H1 (cell line): ENCODE results near the gene GDPD2. TPM values are rescaled to one million over a fixed set of nuclear protein-coding genes. Genes with fewer than 3 reads are reported as not detected.

Experiments
- CREB1 ChIP-seq: IDR thresholded peaks from 2 replicates; pipeline ENCODE4 v1.6.1; 2012; ENCODE audit warnings: inconsistent platforms
- EGR1 ChIP-seq: IDR thresholded peaks from 2 replicates; pipeline ENCODE4 v1.6.1; 2011; ENCODE audit warnings: low read depth, low read length, borderline replicate concordance
- NANOG ChIP-seq: IDR thresholded peaks from 2 replicates; pipeline ENCODE4 v1.6.1; 2011; ENCODE audit warnings: low read length, low read depth, mild to moderate bottlenecking, inconsistent platforms; ENCODE audit not compliant: insufficient read depth, poor library complexity, severe bottlenecking
- SUZ12 ChIP-seq: fragments of 200-600 bp; sonication (generic); IDR thresholded peaks from 2 replicates; pipeline ENCODE4 v1.6.1; 2012; ENCODE audit warnings: mild to moderate bottlenecking, inconsistent platforms, low read length, moderate library complexity, mixed read lengths
- polyA plus RNA-seq, 7 experiments: library from polyadenylated mRNA; depleted of rRNA in 3 of 7; stranded (reverse) in 5 of 7; unstranded in 2 of 7; fragments of >200 nt in 5 of 7; fragments of 200-250 nt in 2 of 7; gene quantifications; 1 replicate in 5 of 7; 2 replicates in 1 of 7; 4 replicates in 1 of 7; pipeline versions ENCODE4 v1.2.1 to v1.2.3, GENCODE V29; 2011 to 2013; ENCODE audit warnings: missing spikeins in 2 of 7, mixed read lengths in 2 of 7
- total RNA-seq: library from RNA; stranded (reverse); fragmentation: NEBNext Ultra II Directional; extraction: Animal tissue kit (Norgen Biotek cat#: 25700); gene quantifications from 2 replicates; pipeline ENCODE4 v1.2.1, GENCODE V29; 2021
- TF ChIP-seq, protein P1 (sequence below): fragments of 300-600 bp; sonication (generic); IDR thresholded peaks from 2 replicates; pipeline ENCODE4 v1.7.1; 2012; ENCODE audit warnings: low read length, moderate library complexity, mild to moderate bottlenecking, inconsistent platforms; ENCODE audit not compliant: insufficient replicate concordance

The GDPD2 gene
- total and polyA plus RNA-seq, 2 of the 8 experiments (the other 6 are each of a cell fraction or from before 2014, with no cell fraction given), result 25.6 to 68.3 TPM

- TF ChIP-seq, protein P1, sequence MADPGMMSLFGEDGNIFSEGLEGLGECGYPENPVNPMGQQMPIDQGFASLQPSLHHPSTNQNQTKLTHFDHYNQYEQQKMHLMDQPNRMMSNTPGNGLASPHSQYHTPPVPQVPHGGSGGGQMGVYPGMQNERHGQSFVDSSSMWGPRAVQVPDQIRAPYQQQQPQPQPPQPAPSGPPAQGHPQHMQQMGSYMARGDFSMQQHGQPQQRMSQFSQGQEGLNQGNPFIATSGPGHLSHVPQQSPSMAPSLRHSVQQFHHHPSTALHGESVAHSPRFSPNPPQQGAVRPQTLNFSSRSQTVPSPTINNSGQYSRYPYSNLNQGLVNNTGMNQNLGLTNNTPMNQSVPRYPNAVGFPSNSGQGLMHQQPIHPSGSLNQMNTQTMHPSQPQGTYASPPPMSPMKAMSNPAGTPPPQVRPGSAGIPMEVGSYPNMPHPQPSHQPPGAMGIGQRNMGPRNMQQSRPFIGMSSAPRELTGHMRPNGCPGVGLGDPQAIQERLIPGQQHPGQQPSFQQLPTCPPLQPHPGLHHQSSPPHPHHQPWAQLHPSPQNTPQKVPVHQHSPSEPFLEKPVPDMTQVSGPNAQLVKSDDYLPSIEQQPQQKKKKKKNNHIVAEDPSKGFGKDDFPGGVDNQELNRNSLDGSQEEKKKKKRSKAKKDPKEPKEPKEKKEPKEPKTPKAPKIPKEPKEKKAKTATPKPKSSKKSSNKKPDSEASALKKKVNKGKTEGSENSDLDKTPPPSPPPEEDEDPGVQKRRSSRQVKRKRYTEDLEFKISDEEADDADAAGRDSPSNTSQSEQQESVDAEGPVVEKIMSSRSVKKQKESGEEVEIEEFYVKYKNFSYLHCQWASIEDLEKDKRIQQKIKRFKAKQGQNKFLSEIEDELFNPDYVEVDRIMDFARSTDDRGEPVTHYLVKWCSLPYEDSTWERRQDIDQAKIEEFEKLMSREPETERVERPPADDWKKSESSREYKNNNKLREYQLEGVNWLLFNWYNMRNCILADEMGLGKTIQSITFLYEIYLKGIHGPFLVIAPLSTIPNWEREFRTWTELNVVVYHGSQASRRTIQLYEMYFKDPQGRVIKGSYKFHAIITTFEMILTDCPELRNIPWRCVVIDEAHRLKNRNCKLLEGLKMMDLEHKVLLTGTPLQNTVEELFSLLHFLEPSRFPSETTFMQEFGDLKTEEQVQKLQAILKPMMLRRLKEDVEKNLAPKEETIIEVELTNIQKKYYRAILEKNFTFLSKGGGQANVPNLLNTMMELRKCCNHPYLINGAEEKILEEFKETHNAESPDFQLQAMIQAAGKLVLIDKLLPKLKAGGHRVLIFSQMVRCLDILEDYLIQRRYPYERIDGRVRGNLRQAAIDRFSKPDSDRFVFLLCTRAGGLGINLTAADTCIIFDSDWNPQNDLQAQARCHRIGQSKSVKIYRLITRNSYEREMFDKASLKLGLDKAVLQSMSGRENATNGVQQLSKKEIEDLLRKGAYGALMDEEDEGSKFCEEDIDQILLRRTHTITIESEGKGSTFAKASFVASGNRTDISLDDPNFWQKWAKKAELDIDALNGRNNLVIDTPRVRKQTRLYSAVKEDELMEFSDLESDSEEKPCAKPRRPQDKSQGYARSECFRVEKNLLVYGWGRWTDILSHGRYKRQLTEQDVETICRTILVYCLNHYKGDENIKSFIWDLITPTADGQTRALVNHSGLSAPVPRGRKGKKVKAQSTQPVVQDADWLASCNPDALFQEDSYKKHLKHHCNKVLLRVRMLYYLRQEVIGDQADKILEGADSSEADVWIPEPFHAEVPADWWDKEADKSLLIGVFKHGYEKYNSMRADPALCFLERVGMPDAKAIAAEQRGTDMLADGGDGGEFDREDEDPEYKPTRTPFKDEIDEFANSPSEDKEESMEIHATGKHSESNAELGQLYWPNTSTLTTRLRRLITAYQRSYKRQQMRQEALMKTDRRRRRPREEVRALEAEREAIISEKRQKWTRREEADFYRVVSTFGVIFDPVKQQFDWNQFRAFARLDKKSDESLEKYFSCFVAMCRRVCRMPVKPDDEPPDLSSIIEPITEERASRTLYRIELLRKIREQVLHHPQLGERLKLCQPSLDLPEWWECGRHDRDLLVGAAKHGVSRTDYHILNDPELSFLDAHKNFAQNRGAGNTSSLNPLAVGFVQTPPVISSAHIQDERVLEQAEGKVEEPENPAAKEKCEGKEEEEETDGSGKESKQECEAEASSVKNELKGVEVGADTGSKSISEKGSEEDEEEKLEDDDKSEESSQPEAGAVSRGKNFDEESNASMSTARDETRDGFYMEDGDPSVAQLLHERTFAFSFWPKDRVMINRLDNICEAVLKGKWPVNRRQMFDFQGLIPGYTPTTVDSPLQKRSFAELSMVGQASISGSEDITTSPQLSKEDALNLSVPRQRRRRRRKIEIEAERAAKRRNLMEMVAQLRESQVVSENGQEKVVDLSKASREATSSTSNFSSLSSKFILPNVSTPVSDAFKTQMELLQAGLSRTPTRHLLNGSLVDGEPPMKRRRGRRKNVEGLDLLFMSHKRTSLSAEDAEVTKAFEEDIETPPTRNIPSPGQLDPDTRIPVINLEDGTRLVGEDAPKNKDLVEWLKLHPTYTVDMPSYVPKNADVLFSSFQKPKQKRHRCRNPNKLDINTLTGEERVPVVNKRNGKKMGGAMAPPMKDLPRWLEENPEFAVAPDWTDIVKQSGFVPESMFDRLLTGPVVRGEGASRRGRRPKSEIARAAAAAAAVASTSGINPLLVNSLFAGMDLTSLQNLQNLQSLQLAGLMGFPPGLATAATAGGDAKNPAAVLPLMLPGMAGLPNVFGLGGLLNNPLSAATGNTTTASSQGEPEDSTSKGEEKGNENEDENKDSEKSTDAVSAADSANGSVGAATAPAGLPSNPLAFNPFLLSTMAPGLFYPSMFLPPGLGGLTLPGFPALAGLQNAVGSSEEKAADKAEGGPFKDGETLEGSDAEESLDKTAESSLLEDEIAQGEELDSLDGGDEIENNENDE, result no peak
- TF ChIP-seq CREB1 (no peak), EGR1 (no peak), SUZ12 (no peak), NANOG (no peak)
Measured at GRCh38 chrX:70466968-70467367, 43.9 kb downstream of the GDPD2 start (continued).
